Spleen (tissue), 7 donors: ENCODE results near the gene BTBD19.

Experiments
- POLR2A ChIP-seq, 3 donors: fragments of 450-650 bp; IDR thresholded peaks; one replicate each; pipeline ENCODE4 v1.5.1; 2017; ENCODE audit warnings: antibody characterized with exemption in 3 of 3, mild to moderate bottlenecking in 1 of 3
- POLR2AphosphoS5 ChIP-seq, 3 donors: sonication (generic); formaldehyde crosslinking; IDR thresholded peaks; one replicate each; pipeline ENCODE4 v1.5.1; 2017; ENCODE audit warnings: antibody characterized with exemption in 3 of 3
- TF ChIP-seq, protein P1 (sequence below), 11 experiments: fragments of 200-600 bp in 7 of 11; fragments of 450-650 bp in 4 of 11; sonication (generic) in 4 of 11; IDR thresholded peaks in 8 of 11; conservative IDR thresholded peaks in 3 of 11; 1 replicate in 7 of 11; 2 replicates in 4 of 11; pipeline versions ENCODE4 v1.4.0 to v1.8.0; 2016 to 2021; ENCODE audit warnings: antibody characterized with exemption in 11 of 11, inconsistent platforms in 4 of 11, mild to moderate bottlenecking in 1 of 11
- donor health status: DM: no; HTN: no; CAD: no; lungs with moderate emphysema.
- donor health status: DM: no; HTN: no; CAD: no.
- donor health status: DM: no; HTN: no; CAD: no.

DNA sequence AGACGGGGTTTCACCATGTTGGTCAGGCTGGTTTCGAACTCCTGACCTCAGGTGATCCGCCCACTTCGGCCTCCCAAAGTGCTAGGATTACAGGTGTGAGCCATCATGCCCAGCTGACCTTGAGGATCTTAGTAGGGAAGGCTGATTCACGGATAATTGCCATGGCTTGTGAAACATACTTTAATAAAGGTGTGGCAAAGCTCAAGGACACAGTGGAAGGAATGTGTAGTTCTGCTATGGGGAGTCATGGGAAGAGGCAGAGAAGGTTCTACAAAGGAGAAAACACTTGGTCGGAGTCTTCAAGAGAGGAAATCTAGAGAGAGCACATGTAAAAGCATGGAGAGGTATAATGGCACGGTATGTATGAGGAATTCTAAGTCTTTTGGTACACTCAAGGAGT, 47.4 kb downstream of the BTBD19 start:
- TF ChIP-seq, protein P1, sequence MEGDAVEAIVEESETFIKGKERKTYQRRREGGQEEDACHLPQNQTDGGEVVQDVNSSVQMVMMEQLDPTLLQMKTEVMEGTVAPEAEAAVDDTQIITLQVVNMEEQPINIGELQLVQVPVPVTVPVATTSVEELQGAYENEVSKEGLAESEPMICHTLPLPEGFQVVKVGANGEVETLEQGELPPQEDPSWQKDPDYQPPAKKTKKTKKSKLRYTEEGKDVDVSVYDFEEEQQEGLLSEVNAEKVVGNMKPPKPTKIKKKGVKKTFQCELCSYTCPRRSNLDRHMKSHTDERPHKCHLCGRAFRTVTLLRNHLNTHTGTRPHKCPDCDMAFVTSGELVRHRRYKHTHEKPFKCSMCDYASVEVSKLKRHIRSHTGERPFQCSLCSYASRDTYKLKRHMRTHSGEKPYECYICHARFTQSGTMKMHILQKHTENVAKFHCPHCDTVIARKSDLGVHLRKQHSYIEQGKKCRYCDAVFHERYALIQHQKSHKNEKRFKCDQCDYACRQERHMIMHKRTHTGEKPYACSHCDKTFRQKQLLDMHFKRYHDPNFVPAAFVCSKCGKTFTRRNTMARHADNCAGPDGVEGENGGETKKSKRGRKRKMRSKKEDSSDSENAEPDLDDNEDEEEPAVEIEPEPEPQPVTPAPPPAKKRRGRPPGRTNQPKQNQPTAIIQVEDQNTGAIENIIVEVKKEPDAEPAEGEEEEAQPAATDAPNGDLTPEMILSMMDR (IDR thresholded peaks at IDR 0.05 in 8 of 11, conservative IDR thresholded peaks at IDR 0.05 in 3 of 11) = no peak
- TF ChIP-seq POLR2AphosphoS5 (IDR thresholded peaks at IDR 0.05) = no peak
- TF ChIP-seq POLR2A (IDR thresholded peaks at IDR 0.05) = no peak
